ENCODE data around the gene PPIL1.

DNA sequence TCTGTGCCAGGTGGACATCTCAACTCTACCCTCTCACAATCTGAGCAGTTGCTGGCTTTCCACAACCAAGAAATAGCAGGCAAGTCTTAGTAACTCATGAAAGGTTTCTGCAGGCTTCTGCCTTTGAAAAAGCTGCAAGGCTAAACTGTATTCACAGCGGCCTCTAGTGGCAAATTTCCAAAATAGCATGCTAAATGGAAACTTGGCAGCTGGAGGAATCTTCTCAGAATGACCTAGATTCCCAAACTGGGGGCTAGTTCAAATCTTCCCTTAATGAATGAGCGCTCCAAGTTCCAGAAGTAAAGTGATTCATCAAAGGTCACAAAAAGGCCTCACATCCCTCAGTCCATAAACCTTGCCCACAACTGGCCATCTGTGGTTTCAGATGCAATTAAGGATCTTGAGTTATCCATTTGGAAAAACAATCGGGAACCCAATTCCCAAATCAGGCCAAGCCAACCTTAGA, 23.4 kb downstream of the PPIL1 start:
- TF ChIP-seq, protein P1, sequence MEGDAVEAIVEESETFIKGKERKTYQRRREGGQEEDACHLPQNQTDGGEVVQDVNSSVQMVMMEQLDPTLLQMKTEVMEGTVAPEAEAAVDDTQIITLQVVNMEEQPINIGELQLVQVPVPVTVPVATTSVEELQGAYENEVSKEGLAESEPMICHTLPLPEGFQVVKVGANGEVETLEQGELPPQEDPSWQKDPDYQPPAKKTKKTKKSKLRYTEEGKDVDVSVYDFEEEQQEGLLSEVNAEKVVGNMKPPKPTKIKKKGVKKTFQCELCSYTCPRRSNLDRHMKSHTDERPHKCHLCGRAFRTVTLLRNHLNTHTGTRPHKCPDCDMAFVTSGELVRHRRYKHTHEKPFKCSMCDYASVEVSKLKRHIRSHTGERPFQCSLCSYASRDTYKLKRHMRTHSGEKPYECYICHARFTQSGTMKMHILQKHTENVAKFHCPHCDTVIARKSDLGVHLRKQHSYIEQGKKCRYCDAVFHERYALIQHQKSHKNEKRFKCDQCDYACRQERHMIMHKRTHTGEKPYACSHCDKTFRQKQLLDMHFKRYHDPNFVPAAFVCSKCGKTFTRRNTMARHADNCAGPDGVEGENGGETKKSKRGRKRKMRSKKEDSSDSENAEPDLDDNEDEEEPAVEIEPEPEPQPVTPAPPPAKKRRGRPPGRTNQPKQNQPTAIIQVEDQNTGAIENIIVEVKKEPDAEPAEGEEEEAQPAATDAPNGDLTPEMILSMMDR (optimal IDR thresholded peaks at IDR 0.05 in 1 of 3, IDR thresholded peaks at IDR 0.05 in 1 of 3, conservative IDR thresholded peaks at IDR 0.05 in 1 of 3; ENCODE audit: extremely low read depth in 1 of 3, insufficient read depth in 2 of 3, low read length in 3 of 3): peak; percentile 52 to 82 (median 74)
- no peak for TF ChIP-seq EZH2 (IDR thresholded peaks at IDR 0.05; ENCODE audit: low read length)

Measured in keratinocyte (primary cell).